Common myeloid progenitor, CD34-positive (primary cell): ENCODE data around the gene TTC33.

Experiments
- CTCF ChIA-PET: fragments of 350-600 bp; sonication (Branson Sonifier 250); formaldehyde crosslinking; loops from one replicate; lab custom pipeline; 2021; ENCODE audit warnings: antibody characterized with exemption; lab: Charles Lee
- POLR2A ChIA-PET: fragments of 350-600 bp; sonication (Branson Sonifier 250); formaldehyde crosslinking; loops from one replicate; lab custom pipeline; 2021; ENCODE audit warnings: antibody characterized with exemption; lab: Charles Lee
- DNase-seq, 3 donors: peaks; one replicate each; pipeline versions ENCODE4 v3.0.0 to v3.0.0-alpha.2; 2013
- H3K27ac ChIP-seq, 2 experiments: 1 replicate in 1 of 2; 2 replicates in 1 of 2; pipeline ENCODE4 v1.7.0; 2013; ENCODE audit warnings: inconsistent platforms in 2 of 2, low read length in 2 of 2, mild to moderate bottlenecking in 2 of 2, low read depth in 1 of 2, moderate library complexity in 1 of 2; ENCODE audit not compliant: severe bottlenecking in 2 of 2, insufficient read depth in 1 of 2, poor library complexity in 1 of 2
- H3K27me3 ChIP-seq, 5 experiments: replicated peaks in 2 of 5; 1 replicate in 3 of 5; 2 replicates in 2 of 5; pipeline versions ENCODE4 v1.6.1 to v1.7.0; 2013; ENCODE audit warnings: low read length in 4 of 5, mild to moderate bottlenecking in 2 of 5, moderate library complexity in 2 of 5, inconsistent platforms in 1 of 5; ENCODE audit not compliant: insufficient read depth in 5 of 5, control insufficient read depth in 4 of 5
- H3K36me3 ChIP-seq, 4 experiments: 1 replicate in 2 of 4; 2 replicates in 2 of 4; pipeline versions ENCODE4 v1.6.1 to v1.7.0; 2013; ENCODE audit warnings: low read length in 3 of 4, control low read depth in 1 of 4, mild to moderate bottlenecking in 1 of 4; ENCODE audit not compliant: control insufficient read depth in 4 of 4, insufficient read depth in 4 of 4
- H3K4me1 ChIP-seq, 4 experiments: 1 replicate in 3 of 4; 2 replicates in 1 of 4; pipeline versions ENCODE4 v1.6.1 to v1.7.1; 2013; ENCODE audit warnings: low read length in 3 of 4, mild to moderate bottlenecking in 3 of 4, control low read depth in 1 of 4, inconsistent platforms in 1 of 4, moderate library complexity in 1 of 4; ENCODE audit not compliant: control insufficient read depth in 4 of 4, insufficient read depth in 4 of 4; ENCODE audit errors: control extremely low read depth in 1 of 4
- H3K4me3 ChIP-seq, 7 experiments: 1 replicate in 4 of 7; 2 replicates in 3 of 7; pipeline versions ENCODE4 v1.5.1 to v1.7.0; 2013; ENCODE audit warnings: mild to moderate bottlenecking in 7 of 7, low read length in 6 of 7, moderate library complexity in 6 of 7, inconsistent platforms in 2 of 7, low read depth in 2 of 7, control low read depth in 1 of 7; ENCODE audit not compliant: insufficient read depth in 4 of 7, control insufficient read depth in 1 of 7; ENCODE audit errors: extremely low read depth in 1 of 7
- H3K9me3 ChIP-seq, 5 experiments: 1 replicate in 4 of 5; 2 replicates in 1 of 5; pipeline versions ENCODE4 v1.6.1 to v1.7.1; 2013; ENCODE audit warnings: low read length in 4 of 5, mild to moderate bottlenecking in 2 of 5, inconsistent platforms in 1 of 5, low read depth in 1 of 5, moderate library complexity in 1 of 5; ENCODE audit not compliant: control insufficient read depth in 4 of 5, insufficient read depth in 2 of 5; ENCODE audit errors: control extremely low read depth in 1 of 5
- WGBS: methylation state at CpG from one replicate; pipeline ENCODE4 v1.1.5; 2013; ENCODE audit not compliant: insufficient coverage; 5-methylcytosine and 5-hydroxymethylcytosine counted together

The TTC33 gene

GRCh38 chr5:40654377-40654991 is 101.3 kb downstream of the TTC33 start:
- H3K27ac ChIP-seq: no peak overlapping the region
- 83% methylated on average over 1 of the region's 4 CpGs for WGBS
- DNase-seq: no peak

DNA sequence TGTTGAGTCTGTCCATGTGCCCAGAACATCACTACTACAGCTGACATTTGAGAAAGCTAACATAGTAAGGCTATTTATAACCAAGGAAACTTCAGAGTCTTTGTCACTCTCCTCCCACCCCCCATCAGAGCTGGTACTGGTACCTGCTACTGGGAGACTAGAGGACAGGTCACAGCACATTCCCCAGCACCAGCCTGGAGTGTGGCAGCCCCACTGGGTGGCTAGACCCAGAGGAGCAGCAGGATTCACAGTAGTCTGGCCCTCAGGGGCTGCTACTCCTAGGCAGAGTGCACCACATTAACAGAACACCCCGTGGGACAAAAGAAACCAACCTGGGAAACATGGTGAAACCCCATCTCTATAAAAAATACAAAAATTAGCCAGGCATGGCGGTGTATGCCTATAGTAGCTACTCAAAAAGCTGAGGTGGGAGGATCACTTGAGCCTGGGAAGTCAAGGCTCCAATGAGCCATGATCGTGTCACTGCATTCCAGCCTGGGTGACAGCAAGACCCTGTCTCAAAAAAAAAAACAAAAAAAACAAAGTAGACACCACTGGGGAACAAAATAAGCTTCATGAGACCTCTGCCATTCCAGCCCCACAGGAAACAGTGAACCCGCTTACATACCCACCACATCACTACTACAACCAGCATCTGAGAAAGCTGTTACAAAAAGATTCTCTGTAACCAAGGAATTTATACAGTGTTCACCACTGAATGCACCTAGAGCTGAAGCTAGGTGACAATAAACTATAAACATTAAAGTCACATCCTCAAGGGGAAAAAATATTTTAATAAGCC is 102.3 kb downstream of the TTC33 start:
- 79% methylated on average over 2 of the region's 4 CpGs for WGBS
- CTCF ChIA-PET: interaction anchor here (0.8 to 1.3 kb wide), 6 partner anchors 8 to 256 kb away, joined by 3 read pairs; no protein-coding TSS in a partner anchor
- POLR2A ChIA-PET: interaction anchor here (0.6 kb wide), 1 partner anchor 461 kb away, joined by 3 read pairs; no protein-coding TSS in a partner anchor
- H3K4me1 ChIP-seq: peaks cover 9 to 45% (median 23%) of the 10 kb centered on the region in 4 experiments
- DNase-seq: peak in 2 of 3 donors; percentile 35 to 76
- peak overlapping the region in 1 of 2 experiments; percentile 21 for H3K27ac ChIP-seq
- no peaks in the 10 kb centered on the region for H3K9me3 ChIP-seq
- no peaks in the 10 kb centered on the region for H3K27me3 ChIP-seq
- peak overlapping the region in 1 of 7 experiments; percentile 26 for H3K4me3 ChIP-seq
- H3K36me3 ChIP-seq: no peaks in the 10 kb centered on the region

More at GRCh38 chr5:40654377-40654991, 101.3 kb downstream of the TTC33 start:
- CTCF ChIA-PET: interaction anchor here (0.8 to 2.1 kb wide), 3 partner anchors 14 to 74 kb away, joined by 3 to 6 read pairs (median 4); partner anchors contain the start of gene PTGER4
- H3K9me3 ChIP-seq: no peaks in the 10 kb centered on the region
- H3K4me3 ChIP-seq: peak overlapping the region in 1 of 7 experiments; percentile 26
- H3K36me3 ChIP-seq: no peaks in the 10 kb centered on the region
- POLR2A ChIA-PET: no interaction called here
- H3K27me3 ChIP-seq: no peaks in the 10 kb centered on the region
- peaks cover 6 to 36% (median 22%) of the 10 kb centered on the region in 4 experiments for H3K4me1 ChIP-seq

DNA sequence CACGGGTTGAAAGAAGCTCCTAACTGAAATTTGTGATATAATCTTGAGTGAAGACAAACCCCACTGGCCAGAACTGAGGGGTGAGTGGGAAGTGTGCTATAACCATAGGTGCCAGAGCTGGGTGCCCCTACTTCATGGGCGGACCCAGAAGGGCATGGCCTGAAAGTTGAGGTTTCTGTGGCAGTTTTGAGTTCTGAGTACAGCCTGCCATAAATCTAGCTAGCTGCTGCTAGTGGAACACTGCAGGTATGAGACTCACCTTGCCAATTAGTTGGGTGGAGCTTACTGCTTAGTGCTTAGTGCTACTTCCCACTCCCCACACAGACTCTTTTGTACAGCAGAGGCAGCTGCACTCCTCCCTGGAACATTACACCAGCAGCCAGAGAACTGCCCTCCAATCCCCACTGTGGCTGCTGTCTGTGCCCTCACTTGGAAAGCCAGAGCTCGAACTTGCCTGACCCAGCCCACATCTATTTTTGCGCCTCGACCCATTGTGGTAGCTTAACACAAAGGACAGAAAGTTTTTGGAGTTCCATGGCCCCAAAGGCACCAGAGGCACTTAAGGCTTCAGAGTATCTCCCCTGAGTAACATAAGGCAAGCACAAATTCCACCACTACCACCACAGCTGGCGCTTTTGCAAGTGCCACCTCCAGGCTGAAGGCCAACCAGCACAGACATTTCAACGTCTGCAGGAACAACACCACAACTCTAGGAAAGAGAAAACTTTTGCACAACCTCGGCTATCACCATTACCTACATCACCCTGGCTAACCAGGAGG is 103.1 kb downstream of the TTC33 start:
- H3K4me3 ChIP-seq: no peak overlapping the region
- WGBS: 68% methylated on average over 6 of the region's 8 CpGs
- DNase-seq: peak in 2 of 3 donors; percentile 35 to 56
- H3K27me3 ChIP-seq: no peaks in the 10 kb centered on the region
- H3K27ac ChIP-seq: no peak overlapping the region
- POLR2A ChIA-PET: no interaction called here
- no peaks in the 10 kb centered on the region for H3K9me3 ChIP-seq
- CTCF ChIA-PET: interaction anchor here (0.5 to 1.7 kb wide), 8 partner anchors 9 to 255 kb away, joined by 3 to 5 read pairs (median 3); partner anchors contain the start of gene PTGER4
- H3K36me3 ChIP-seq: no peaks in the 10 kb centered on the region
- H3K4me1 ChIP-seq: peaks cover 9 to 48% (median 23%) of the 10 kb centered on the region in 4 experiments

GRCh38 chr5:40651201-40651600 is 104.6 kb downstream of the TTC33 start:
- H3K4me1 ChIP-seq: peaks cover 9 to 48% (median 23%) of the 10 kb centered on the region in 4 experiments
- CTCF ChIA-PET: interaction anchor here (0.9 to 1.7 kb wide), 2 partner anchors 29 to 37 kb away, joined by 3 read pairs; partner anchors contain the start of gene PTGER4
- POLR2A ChIA-PET: no interaction called here
- H3K27me3 ChIP-seq: no peaks in the 10 kb centered on the region
- no peaks in the 10 kb centered on the region for H3K36me3 ChIP-seq
- no peaks in the 10 kb centered on the region for H3K9me3 ChIP-seq
- no peak overlapping the region for H3K27ac ChIP-seq
- no peak for DNase-seq
- no peak overlapping the region for H3K4me3 ChIP-seq
- no CpG with 5 or more reads among the region's 3 CpGs for WGBS

GRCh38 chr5:40649463-40650030 is 106.2 kb downstream of the TTC33 start:
- Histone ChIP-seq H3K27ac (no peak overlapping the region), H3K9me3 (no peaks in the 10 kb centered on the region), H3K27me3 (no peaks in the 10 kb centered on the region), H3K4me1 (peaks cover 9 to 42% (median 18%) of the 10 kb centered on the region in 4 experiments), H3K4me3 (no peak overlapping the region), H3K36me3 (no peaks in the 10 kb centered on the region)
- ChIA-PET CTCF (interaction anchor here (1.3 kb wide), 1 partner anchor 28 kb away, joined by 3 read pairs; no protein-coding TSS in a partner anchor), POLR2A (no interaction called here)
- DNase-seq: peak in 2 of 3 donors; percentile 51 to 60
- WGBS: 39% methylated on average over 2 of the region's 4 CpGs

GRCh38 chr5:40648150-40648549 is 107.6 kb downstream of the TTC33 start:
- no CpG with 5 or more reads among the region's 1 CpG for WGBS
- Histone ChIP-seq H3K9me3 (no peaks in the 10 kb centered on the region), H3K27me3 (no peaks in the 10 kb centered on the region), H3K36me3 (no peaks in the 10 kb centered on the region), H3K4me1 (peaks cover 2 to 28% (median 10%) of the 10 kb centered on the region in 4 experiments), H3K27ac (no peak overlapping the region), H3K4me3 (no peak overlapping the region)
- DNase-seq: no peak
- ChIA-PET CTCF (interaction anchor here (0.9 kb wide), 1 partner anchor 13 kb away, joined by 3 read pairs; no protein-coding TSS in a partner anchor), POLR2A (no interaction called here)
